Gastroesophageal sphincter (tissue), 3 donors: Measurements from ENCODE around the gene CPAMD8.

ENCODE experiments used
- POLR2A ChIP-seq, 2 donors: fragments of 450-650 bp; IDR thresholded peaks; one replicate each; pipeline ENCODE4 v1.6.1; 2017; ENCODE audit warnings: antibody characterized with exemption in 2 of 2, mild to moderate bottlenecking in 2 of 2, moderate library complexity in 1 of 2
- TF ChIP-seq, protein P1 (sequence below), 4 experiments: fragments of 200-600 bp in 2 of 4; fragments of 450-650 bp in 2 of 4; sonication (generic) in 1 of 4; IDR thresholded peaks; one replicate each; pipeline ENCODE4 v1.5.1; 2017 to 2019; ENCODE audit warnings: antibody characterized with exemption in 4 of 4, mild to moderate bottlenecking in 2 of 4, moderate library complexity in 2 of 4

DNA sequence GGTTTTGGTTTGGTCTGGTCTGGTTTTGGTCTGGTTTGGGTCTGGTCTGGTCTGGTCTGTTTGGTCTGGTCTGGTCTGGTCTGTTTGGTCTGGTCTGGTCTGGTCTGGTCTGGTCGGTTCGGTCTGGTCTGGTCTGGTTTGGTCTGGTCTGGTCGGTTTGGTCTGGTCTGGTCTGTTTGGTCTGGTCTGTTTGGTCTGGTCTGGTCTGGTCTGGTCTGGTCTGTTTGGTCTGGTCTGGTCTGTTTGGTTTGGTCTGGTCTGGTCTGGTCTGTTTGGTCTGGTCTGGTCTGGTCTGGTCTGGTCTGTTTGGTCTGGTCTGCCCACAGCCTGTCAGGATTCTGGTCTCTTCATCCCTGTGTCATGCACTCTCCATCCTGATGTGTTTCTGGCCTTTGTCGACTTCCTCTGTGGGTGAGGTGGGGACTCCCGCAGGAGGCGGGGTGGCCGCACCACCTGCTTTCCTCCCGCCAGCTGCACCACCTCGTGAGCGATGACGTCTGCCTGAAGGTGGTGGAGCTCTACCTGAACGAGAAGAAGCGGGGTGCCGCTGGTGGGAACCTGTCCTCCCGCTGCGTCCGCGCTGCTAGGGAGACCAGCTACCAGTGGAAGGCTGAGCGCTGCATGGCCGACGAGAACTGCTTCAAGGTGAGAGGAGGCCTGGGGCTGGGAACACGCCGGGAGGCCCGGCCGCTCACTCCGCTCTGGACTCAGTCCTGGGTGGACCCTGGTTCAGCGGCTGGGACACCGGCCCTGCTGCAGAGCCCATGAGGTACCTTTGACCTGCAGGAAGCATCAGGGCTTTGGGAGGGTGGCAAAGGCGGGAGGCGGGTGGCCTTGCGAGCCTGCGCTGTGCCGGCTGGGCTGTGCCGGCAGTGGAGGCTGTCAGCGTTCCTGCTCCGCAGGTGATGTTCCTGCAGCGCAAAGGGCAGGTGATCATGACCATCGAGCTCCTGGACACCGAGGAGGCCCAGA, 150.7 kb downstream of the CPAMD8 start:
- no peak for TF ChIP-seq POLR2A (IDR thresholded peaks at IDR 0.05)
- TF ChIP-seq, protein P1, sequence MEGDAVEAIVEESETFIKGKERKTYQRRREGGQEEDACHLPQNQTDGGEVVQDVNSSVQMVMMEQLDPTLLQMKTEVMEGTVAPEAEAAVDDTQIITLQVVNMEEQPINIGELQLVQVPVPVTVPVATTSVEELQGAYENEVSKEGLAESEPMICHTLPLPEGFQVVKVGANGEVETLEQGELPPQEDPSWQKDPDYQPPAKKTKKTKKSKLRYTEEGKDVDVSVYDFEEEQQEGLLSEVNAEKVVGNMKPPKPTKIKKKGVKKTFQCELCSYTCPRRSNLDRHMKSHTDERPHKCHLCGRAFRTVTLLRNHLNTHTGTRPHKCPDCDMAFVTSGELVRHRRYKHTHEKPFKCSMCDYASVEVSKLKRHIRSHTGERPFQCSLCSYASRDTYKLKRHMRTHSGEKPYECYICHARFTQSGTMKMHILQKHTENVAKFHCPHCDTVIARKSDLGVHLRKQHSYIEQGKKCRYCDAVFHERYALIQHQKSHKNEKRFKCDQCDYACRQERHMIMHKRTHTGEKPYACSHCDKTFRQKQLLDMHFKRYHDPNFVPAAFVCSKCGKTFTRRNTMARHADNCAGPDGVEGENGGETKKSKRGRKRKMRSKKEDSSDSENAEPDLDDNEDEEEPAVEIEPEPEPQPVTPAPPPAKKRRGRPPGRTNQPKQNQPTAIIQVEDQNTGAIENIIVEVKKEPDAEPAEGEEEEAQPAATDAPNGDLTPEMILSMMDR (IDR thresholded peaks at IDR 0.05), result no peak
